ENCODE data around the gene MBD5.

DNA sequence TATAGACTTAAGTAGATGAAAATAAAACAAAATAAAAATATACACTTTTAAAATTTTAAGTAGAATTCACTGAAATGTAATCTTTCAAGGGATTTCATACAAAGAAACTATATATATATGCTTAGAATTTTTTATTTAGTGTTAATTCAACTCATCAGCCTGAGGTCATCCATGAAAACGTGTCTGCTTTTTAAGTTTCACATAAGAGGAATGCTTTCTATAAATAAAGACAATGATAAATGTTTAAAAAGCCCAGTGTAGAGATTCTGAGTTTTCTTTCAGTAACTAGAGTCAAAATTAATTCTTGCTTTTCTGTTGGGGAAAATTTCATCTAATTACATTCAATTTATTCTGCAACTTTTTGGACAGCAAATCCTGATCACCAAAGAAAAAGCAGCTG, 213.3 kb downstream of the MBD5 start:
- TF ChIP-seq CTCF (IDR thresholded peaks at IDR 0.05) (no peak), USF2 (IDR thresholded peaks at IDR 0.05; ENCODE audit: borderline replicate concordance, low read depth, low read length) (no peak)

All from SK-N-SH (cell line).